Brain microvascular endothelial cell (primary cell): ENCODE data around the gene ZNF362.

Experiments used
- DNase-seq: peaks from one replicate; pipeline ENCODE4 v3.0.0-alpha.2; 2020
- H3K27ac ChIP-seq: fragments of 250-450 bp; sonication (Bioruptor Pico); 2 replicates; pipeline ENCODE4 v1.5.1; 2020; ENCODE audit warnings: mild to moderate bottlenecking, moderate library complexity
- H3K27me3 ChIP-seq: fragments of 250-450 bp; sonication (Bioruptor Pico); replicated peaks from 2 replicates; pipeline ENCODE4 v1.5.1; 2020; ENCODE audit warnings: mild to moderate bottlenecking
- H3K36me3 ChIP-seq: fragments of 250-450 bp; sonication (Bioruptor Pico); replicated peaks from 2 replicates; pipeline ENCODE4 v1.5.1; 2020; ENCODE audit warnings: mild to moderate bottlenecking
- H3K4me3 ChIP-seq: 2 replicates; pipeline ENCODE4 v1.5.1; 2011; ENCODE audit warnings: low read depth, mild to moderate bottlenecking, control low read depth, low read length, moderate library complexity
- in situ Hi-C: cut with HindIII; loops from 2 replicates; pipeline ENCODE4 v1.10.0; 2017; ENCODE audit warnings: low sequenced_read_pairs, low pct_ligation_motif_present
- TF ChIP-seq, protein P1 (sequence below): IDR thresholded peaks from 2 replicates; pipeline ENCODE4 v1.5.1; 2011; ENCODE audit warnings: low read depth, mild to moderate bottlenecking, moderate library complexity, low read length, control low read depth, inconsistent platforms; ENCODE audit errors: missing control alignments

The ZNF362 gene

GRCh38 chr1:33273406-33273805 lies 17.1 kb downstream of the ZNF362 start:
- Histone ChIP-seq H3K36me3 (peaks cover 4% of the 10 kb centered on the region), H3K27me3 (no peaks in the 10 kb centered on the region), H3K4me3 (no peak overlapping the region), H3K27ac (no peak overlapping the region)
- TF ChIP-seq, protein P1, sequence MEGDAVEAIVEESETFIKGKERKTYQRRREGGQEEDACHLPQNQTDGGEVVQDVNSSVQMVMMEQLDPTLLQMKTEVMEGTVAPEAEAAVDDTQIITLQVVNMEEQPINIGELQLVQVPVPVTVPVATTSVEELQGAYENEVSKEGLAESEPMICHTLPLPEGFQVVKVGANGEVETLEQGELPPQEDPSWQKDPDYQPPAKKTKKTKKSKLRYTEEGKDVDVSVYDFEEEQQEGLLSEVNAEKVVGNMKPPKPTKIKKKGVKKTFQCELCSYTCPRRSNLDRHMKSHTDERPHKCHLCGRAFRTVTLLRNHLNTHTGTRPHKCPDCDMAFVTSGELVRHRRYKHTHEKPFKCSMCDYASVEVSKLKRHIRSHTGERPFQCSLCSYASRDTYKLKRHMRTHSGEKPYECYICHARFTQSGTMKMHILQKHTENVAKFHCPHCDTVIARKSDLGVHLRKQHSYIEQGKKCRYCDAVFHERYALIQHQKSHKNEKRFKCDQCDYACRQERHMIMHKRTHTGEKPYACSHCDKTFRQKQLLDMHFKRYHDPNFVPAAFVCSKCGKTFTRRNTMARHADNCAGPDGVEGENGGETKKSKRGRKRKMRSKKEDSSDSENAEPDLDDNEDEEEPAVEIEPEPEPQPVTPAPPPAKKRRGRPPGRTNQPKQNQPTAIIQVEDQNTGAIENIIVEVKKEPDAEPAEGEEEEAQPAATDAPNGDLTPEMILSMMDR, result no peak
- DNase-seq, result no peak
- in situ Hi-C loops, result no loop called here

GRCh38 chr1:33273961-33274371 lies 17.7 kb downstream of the ZNF362 start:
- Histone ChIP-seq H3K4me3 (no peak overlapping the region), H3K27me3 (no peaks in the 10 kb centered on the region), H3K27ac (no peak overlapping the region), H3K36me3 (peaks cover 4% of the 10 kb centered on the region)
- TF ChIP-seq, protein P1, result no peak
- DNase-seq, result no peak
- in situ Hi-C loops, result no loop called here

- Histone ChIP-seq H3K36me3 (peaks cover 4% of the 10 kb centered on the region), H3K27ac (no peak overlapping the region), H3K27me3 (no peaks in the 10 kb centered on the region), H3K4me3 (no peak overlapping the region)
- DNase-seq, result no peak
- TF ChIP-seq, protein P1, result no peak
- in situ Hi-C loops, result no loop called here
Measured at GRCh38 chr1:33274446-33274845, 18.2 kb downstream of the ZNF362 start.

- in situ Hi-C loops, result no loop called here
- TF ChIP-seq, protein P1, result no peak
- Histone ChIP-seq H3K36me3 (peaks cover 5% of the 10 kb centered on the region), H3K4me3 (no peak overlapping the region), H3K27ac (no peak overlapping the region), H3K27me3 (no peaks in the 10 kb centered on the region)
- DNase-seq, result no peak
Measured at GRCh38 chr1:33275195-33275594, 18.9 kb downstream of the ZNF362 start.

DNA sequence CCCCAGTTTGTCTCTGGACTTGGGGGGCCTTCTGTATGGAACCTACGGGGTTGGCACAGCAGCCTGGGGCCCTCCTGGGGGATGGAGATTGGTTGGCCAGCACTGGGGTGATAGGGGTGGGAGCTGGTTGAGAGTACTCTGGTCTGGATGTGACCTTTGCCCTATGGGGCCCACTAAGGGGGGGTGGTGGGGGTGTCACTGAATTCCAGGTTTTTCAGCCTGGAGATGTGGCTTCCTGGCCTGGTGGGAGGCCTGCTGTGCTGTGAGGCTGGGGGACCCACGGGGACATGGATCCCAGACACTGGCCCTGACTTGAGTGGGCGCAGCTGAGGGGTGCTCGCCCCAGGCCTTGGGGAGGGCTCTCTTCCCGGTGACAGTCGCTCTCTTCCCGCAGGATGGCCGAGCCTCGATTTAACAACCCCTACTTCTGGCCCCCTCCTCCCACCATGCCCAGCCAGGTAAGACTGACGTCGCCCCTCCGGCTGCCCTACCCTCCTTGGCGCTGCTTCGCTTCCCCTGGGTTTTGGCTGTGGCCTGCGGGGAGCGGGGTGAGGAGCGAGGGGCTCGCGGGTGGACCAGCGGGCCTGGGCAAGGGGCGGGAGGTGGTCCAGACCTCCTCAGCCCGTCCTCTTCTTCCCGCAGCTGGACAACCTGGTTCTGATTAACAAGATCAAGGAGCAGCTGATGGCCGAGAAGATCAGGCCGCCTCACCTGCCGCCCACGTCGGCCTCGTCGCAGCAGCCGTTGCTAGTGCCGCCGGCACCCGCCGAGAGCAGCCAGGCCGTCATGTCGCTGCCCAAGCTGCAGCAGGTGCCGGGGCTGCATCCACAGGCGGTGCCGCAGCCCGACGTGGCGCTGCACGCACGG lies 19.6 kb downstream of the ZNF362 start:
- no peak overlapping the region for H3K4me3 ChIP-seq
- in situ Hi-C loops, result no loop called here
- no peak for DNase-seq
- peaks cover 10% of the 10 kb centered on the region for H3K36me3 ChIP-seq
- H3K27me3 ChIP-seq, result no peaks in the 10 kb centered on the region
- TF ChIP-seq, protein P1, result no peak
- H3K27ac ChIP-seq, result no peak overlapping the region
